Right cardiac atrium (tissue), 5 donors: Measurements from ENCODE around the gene KRTAP2-4. TPM values are rescaled to one million over a fixed set of nuclear protein-coding genes. Genes with fewer than 3 reads are reported as not detected.

Experiments used
- ATAC-seq, 2 donors: fragments of 200-7000 bp; cut with Tn5 transposase; one replicate each; pipeline versions ENCODE4 v1.8.0 to v1.9.1; 2020; ENCODE audit warnings: moderate library complexity in 2 of 2, mild to moderate bottlenecking in 1 of 2
- DNase-seq, 3 donors: peaks; one replicate each; pipeline ENCODE4 v3.0.0-alpha.2; 2020
- H3K27ac ChIP-seq: one replicate; pipeline ENCODE4 v1.5.1; 2013; ENCODE audit warnings: mild to moderate bottlenecking, low read length, control low read depth, moderate library complexity
- H3K27me3 ChIP-seq: one replicate; pipeline ENCODE4 v1.6.1; 2013; ENCODE audit not compliant: control insufficient read depth, insufficient read depth
- H3K4me1 ChIP-seq: one replicate; pipeline ENCODE4 v1.6.1; 2013; ENCODE audit warnings: low read length; ENCODE audit not compliant: control insufficient read depth, insufficient read depth
- H3K4me3 ChIP-seq: one replicate; pipeline ENCODE4 v1.5.1; 2013; ENCODE audit warnings: low read length, control low read depth
- H3K9me3 ChIP-seq: one replicate; pipeline ENCODE4 v1.6.1; 2013; ENCODE audit warnings: low read length; ENCODE audit not compliant: control insufficient read depth
- WGBS: extraction: QIAGEN DNeasy Blood & Tissue Kit; methylation state at CpG from one replicate; pipeline ENCODE4 v1.1.7; 2013; 5-methylcytosine and 5-hydroxymethylcytosine counted together
- intact Hi-C, 4 donors: fragments of 100-400 bp; cut with DNase I; formaldehyde crosslinking; loops; one replicate each; pipeline versions ENCODE4 v1.11.0 to v1.14.0; 2022 to 2023
- polyA plus RNA-seq: library from polyadenylated mRNA; stranded (reverse); fragments of 200-250 nt; gene quantifications from one replicate; pipeline ENCODE4 v1.2.3, GENCODE V29; 2013
- total RNA-seq, 4 donors: library from RNA; stranded (reverse); fragmentation: NEBNext Ultra II Directional; extraction: Animal tissue kit (Norgen Biotek cat#: 25700); gene quantifications; one replicate each; pipeline ENCODE4 v1.2.1, GENCODE V29; 2021
- donor health status: healthy with polysubstance abuse.
- donor health status: DM: no; HTN: yes; CAD: no.
- donor health status: DM: no; HTN: no; CAD: no.
- donor health status: DM: no; HTN: yes; CAD: no; lungs with severe emphysema.
- donor health status: DM: yes; HTN: yes; CAD: no.

KRTAP2-4 gene
- total and polyA plus RNA-seq, 5 donors, result not detected

GRCh38 chr17:41026715-41027471, 38.8 kb downstream of the KRTAP2-4 start, which contains the start of gene KRTAP1-5:
Gene KRTAP1-5, minus strand, starts transcription at chr17:41027208. Its CDS starts 53 bp downstream, at chr17:41027155.
- no peaks in the 10 kb centered on the region for H3K4me1 ChIP-seq
- H3K4me3 ChIP-seq, result no peak within 1 kb of the TSS
- ATAC-seq, result no peak
- H3K9me3 ChIP-seq, result no peaks in the 10 kb centered on the region
- H3K27me3 ChIP-seq, result no peaks in the 10 kb centered on the region
- H3K27ac ChIP-seq, result no peak within 1 kb of the TSS
- 79% methylated on average over 9 of the region's 9 CpGs for WGBS
- intact Hi-C loops, result no loop called here
- no peak for DNase-seq

GRCh38 chr17:41024697-41025096, 41.0 kb downstream of the KRTAP2-4 start:
- no peak for DNase-seq
- no peak overlapping the region for H3K27ac ChIP-seq
- no peaks in the 10 kb centered on the region for H3K27me3 ChIP-seq
- H3K9me3 ChIP-seq, result no peaks in the 10 kb centered on the region
- no peaks in the 10 kb centered on the region for H3K4me1 ChIP-seq
- intact Hi-C loops, result no loop called here
- WGBS, result 69% methylated on average over 3 of the region's 3 CpGs
- no peak for ATAC-seq
- H3K4me3 ChIP-seq, result no peak overlapping the region

GRCh38 chr17:41020336-41020735, 45.3 kb downstream of the KRTAP2-4 start:
- H3K27ac ChIP-seq, result no peak overlapping the region
- H3K27me3 ChIP-seq, result no peaks in the 10 kb centered on the region
- ATAC-seq (no peak), DNase-seq (no peak)
- H3K4me1 ChIP-seq, result no peaks in the 10 kb centered on the region
- no peaks in the 10 kb centered on the region for H3K9me3 ChIP-seq
- intact Hi-C loops, result no loop called here
- H3K4me3 ChIP-seq, result no peak overlapping the region

GRCh38 chr17:41019415-41019814, 46.3 kb downstream of the KRTAP2-4 start:
- whole genome bisulfite sequencing, result 90% methylated on average over 3 of the region's 3 CpGs
- no peaks in the 10 kb centered on the region for H3K4me1 ChIP-seq
- no peaks in the 10 kb centered on the region for H3K9me3 ChIP-seq
- ATAC-seq (no peak), DNase-seq (no peak)
- no peaks in the 10 kb centered on the region for H3K27me3 ChIP-seq
- intact Hi-C loops, result no loop called here
- H3K4me3 ChIP-seq, result no peak overlapping the region
- H3K27ac ChIP-seq, result no peak overlapping the region

- WGBS, result 77% methylated on average over 3 of the region's 3 CpGs
- Histone ChIP-seq H3K4me3 (no peak overlapping the region), H3K27ac (no peak overlapping the region), H3K4me1 (no peaks in the 10 kb centered on the region), H3K9me3 (no peaks in the 10 kb centered on the region), H3K27me3 (no peaks in the 10 kb centered on the region)
- DNase-seq, result no peak
- no peak for ATAC-seq
- intact Hi-C loops, result no loop called here
Observed at GRCh38 chr17:41018541-41018940, 47.1 kb downstream of the KRTAP2-4 start.

- H3K4me1 ChIP-seq, result no peaks in the 10 kb centered on the region
- DNase-seq, result no peak
- intact Hi-C loops, result no loop called here
- no peaks in the 10 kb centered on the region for H3K9me3 ChIP-seq
- no peaks in the 10 kb centered on the region for H3K27me3 ChIP-seq
- 78% methylated on average over 13 of the region's 13 CpGs for WGBS
- H3K4me3 ChIP-seq, result no peak overlapping the region
- no peak overlapping the region for H3K27ac ChIP-seq
- no peak for ATAC-seq
Observed at GRCh38 chr17:41016578-41017215, 49.0 kb downstream of the KRTAP2-4 start.

GRCh38 chr17:41015454-41015853, 50.2 kb downstream of the KRTAP2-4 start:
- Histone ChIP-seq H3K27ac (no peak overlapping the region), H3K9me3 (no peaks in the 10 kb centered on the region), H3K4me3 (no peak overlapping the region), H3K27me3 (no peaks in the 10 kb centered on the region), H3K4me1 (no peaks in the 10 kb centered on the region)
- ATAC-seq (no peak), DNase-seq (no peak)
- intact Hi-C loops, result no loop called here
- WGBS, result 64% methylated on average over 7 of the region's 7 CpGs

Other genes starting within 250 kb of the KRTAP2-4 start
Only the 30 nearest of the 39 such genes appear.
- gene KRT20, start 180.6 kb downstream of the KRTAP2-4 start, total RNA-seq, result not detected
- 0.14 TPM for gene KRT20, start 180.6 kb downstream of the KRTAP2-4 start, polyA plus RNA-seq
- not detected for gene KRT23, start 128.2 kb downstream of the KRTAP2-4 start, total RNA-seq
- not detected for gene KRT23, start 128.2 kb downstream of the KRTAP2-4 start, polyA plus RNA-seq
- not detected for gene KRT39, start 98.9 kb downstream of the KRTAP2-4 start, total RNA-seq
- not detected for gene KRT39, start 98.9 kb downstream of the KRTAP2-4 start, polyA plus RNA-seq
- gene KRT40, start 81.6 kb downstream of the KRTAP2-4 start, total RNA-seq, result not detected
- not detected for gene KRT40, start 81.6 kb downstream of the KRTAP2-4 start, polyA plus RNA-seq
- gene KRTAP3-3, start 71.7 kb downstream of the KRTAP2-4 start, total RNA-seq, result not detected
- gene KRTAP3-3, start 71.7 kb downstream of the KRTAP2-4 start, polyA plus RNA-seq, result not detected
- gene KRTAP3-2, start 66.0 kb downstream of the KRTAP2-4 start, total RNA-seq, result not detected
- not detected for gene KRTAP3-2, start 66.0 kb downstream of the KRTAP2-4 start, polyA plus RNA-seq
- gene KRTAP3-1, start 56.8 kb downstream of the KRTAP2-4 start, total RNA-seq, result not detected
- not detected for gene KRTAP3-1, start 56.8 kb downstream of the KRTAP2-4 start, polyA plus RNA-seq
- gene KRTAP1-5, start 38.7 kb downstream of the KRTAP2-4 start, total RNA-seq, result not detected
- not detected for gene KRTAP1-5, start 38.7 kb downstream of the KRTAP2-4 start, polyA plus RNA-seq
- gene KRTAP1-4, start 35.7 kb downstream of the KRTAP2-4 start, total RNA-seq, result not detected
- gene KRTAP1-4, start 35.7 kb downstream of the KRTAP2-4 start, polyA plus RNA-seq, result not detected
- not detected for gene KRTAP1-3, start 31.0 kb downstream of the KRTAP2-4 start, total RNA-seq
- not detected for gene KRTAP1-3, start 31.0 kb downstream of the KRTAP2-4 start, polyA plus RNA-seq
- gene KRTAP1-1, start 24.4 kb downstream of the KRTAP2-4 start, total RNA-seq, result not detected
- not detected for gene KRTAP1-1, start 24.4 kb downstream of the KRTAP2-4 start, polyA plus RNA-seq
- not detected for gene KRTAP2-1, start 18.6 kb downstream of the KRTAP2-4 start, total RNA-seq
- not detected for gene KRTAP2-1, start 18.6 kb downstream of the KRTAP2-4 start, polyA plus RNA-seq
- gene KRTAP2-2, start 10.6 kb downstream of the KRTAP2-4 start, total RNA-seq, result not detected
- gene KRTAP2-2, start 10.6 kb downstream of the KRTAP2-4 start, polyA plus RNA-seq, result not detected
- not detected for gene KRTAP2-3, start 5.8 kb downstream of the KRTAP2-4 start, total RNA-seq
- gene KRTAP2-3, start 5.8 kb downstream of the KRTAP2-4 start, polyA plus RNA-seq, result not detected
- not detected for gene KRTAP4-7, start 18.3 kb upstream of the KRTAP2-4 start, total RNA-seq
- not detected for gene KRTAP4-7, start 18.3 kb upstream of the KRTAP2-4 start, polyA plus RNA-seq
- gene KRTAP4-8, start 32.3 kb upstream of the KRTAP2-4 start, total RNA-seq, result not detected
- gene KRTAP4-8, start 32.3 kb upstream of the KRTAP2-4 start, polyA plus RNA-seq, result not detected
- gene KRTAP4-16, start 36.3 kb upstream of the KRTAP2-4 start, total RNA-seq, result not detected
- gene KRTAP4-16, start 36.3 kb upstream of the KRTAP2-4 start, polyA plus RNA-seq, result not detected
- not detected for gene KRTAP4-9, start 39.5 kb upstream of the KRTAP2-4 start, total RNA-seq
- gene KRTAP4-9, start 39.5 kb upstream of the KRTAP2-4 start, polyA plus RNA-seq, result not detected
- gene KRTAP4-11, start 52.5 kb upstream of the KRTAP2-4 start, total RNA-seq, result not detected
- not detected for gene KRTAP4-11, start 52.5 kb upstream of the KRTAP2-4 start, polyA plus RNA-seq
- gene KRTAP4-12, start 58.3 kb upstream of the KRTAP2-4 start, total RNA-seq, result not detected
- not detected for gene KRTAP4-12, start 58.3 kb upstream of the KRTAP2-4 start, polyA plus RNA-seq
- not detected for gene KRTAP4-6, start 74.7 kb upstream of the KRTAP2-4 start, total RNA-seq
- gene KRTAP4-6, start 74.7 kb upstream of the KRTAP2-4 start, polyA plus RNA-seq, result not detected
- gene KRTAP4-5, start 83.9 kb upstream of the KRTAP2-4 start, total RNA-seq, result not detected
- gene KRTAP4-5, start 83.9 kb upstream of the KRTAP2-4 start, polyA plus RNA-seq, result not detected
- not detected for gene KRTAP4-4, start 94.9 kb upstream of the KRTAP2-4 start, total RNA-seq
- not detected for gene KRTAP4-4, start 94.9 kb upstream of the KRTAP2-4 start, polyA plus RNA-seq
- gene KRTAP4-3, start 102.3 kb upstream of the KRTAP2-4 start, total RNA-seq, result not detected
- gene KRTAP4-3, start 102.3 kb upstream of the KRTAP2-4 start, polyA plus RNA-seq, result not detected
- not detected for gene KRTAP4-2, start 112.3 kb upstream of the KRTAP2-4 start, total RNA-seq
- gene KRTAP4-2, start 112.3 kb upstream of the KRTAP2-4 start, polyA plus RNA-seq, result not detected
- not detected for gene KRTAP4-1, start 119.0 kb upstream of the KRTAP2-4 start, total RNA-seq
- gene KRTAP4-1, start 119.0 kb upstream of the KRTAP2-4 start, polyA plus RNA-seq, result not detected
- gene KRTAP9-1, start 124.0 kb upstream of the KRTAP2-4 start, total RNA-seq, result not detected
- gene KRTAP9-1, start 124.0 kb upstream of the KRTAP2-4 start, polyA plus RNA-seq, result not detected
- gene KRTAP9-2, start 160.8 kb upstream of the KRTAP2-4 start, total RNA-seq, result not detected
- gene KRTAP9-2, start 160.8 kb upstream of the KRTAP2-4 start, polyA plus RNA-seq, result not detected
- gene KRTAP9-3, start 166.6 kb upstream of the KRTAP2-4 start, total RNA-seq, result not detected
- gene KRTAP9-3, start 166.6 kb upstream of the KRTAP2-4 start, polyA plus RNA-seq, result not detected
- gene KRTAP9-8, start 172.1 kb upstream of the KRTAP2-4 start, total RNA-seq, result not detected
- not detected for gene KRTAP9-8, start 172.1 kb upstream of the KRTAP2-4 start, polyA plus RNA-seq